AG04450 (cell line): Measurements from ENCODE around the gene SLC13A4. TPM values are rescaled to one million over a fixed set of nuclear protein-coding genes. Genes with fewer than 3 reads are reported as not detected.

ENCODE experiments used
- CTCF ChIA-PET: fragments of 300-600, 350-600 bp; formaldehyde crosslinking; extraction: SDS; loops from one replicate; lab custom pipeline; 2022; ENCODE audit warnings: antibody characterized with exemption, inconsistent platforms; lab: Charles Lee
- POLR2A ChIA-PET: fragments of 350-600 bp; formaldehyde crosslinking; extraction: SDS; loops from one replicate; lab custom pipeline; 2021; ENCODE audit warnings: antibody characterized with exemption, inconsistent platforms; lab: Yijun Ruan, JAX
- DNase-seq: peaks from one replicate; pipeline ENCODE4 v3.0.0-alpha.2; 2011; ENCODE audit warnings: low read depth, low spot score
- H3K27ac ChIP-seq: one replicate; pipeline ENCODE4 v1.5.1; 2012; ENCODE audit warnings: low read depth, low read length, control low read depth
- H3K27me3 ChIP-seq: one replicate; pipeline ENCODE4 v1.6.0; 2012; ENCODE audit warnings: low read length; ENCODE audit not compliant: control insufficient read depth, insufficient read depth
- H3K4me3 ChIP-seq: 2 replicates; pipeline ENCODE4 v1.5.1; 2011; ENCODE audit warnings: mild to moderate bottlenecking, low read depth, low read length, control low read depth
- H3K9me3 ChIP-seq: 2 replicates; pipeline ENCODE4 v1.5.1; 2012; ENCODE audit warnings: low read length; ENCODE audit not compliant: control insufficient read depth, insufficient read depth
- polyA plus RNA-seq: library from polyadenylated mRNA; depleted of rRNA; stranded (reverse); fragments of >200 nt; gene quantifications from 2 replicates; pipeline ENCODE4 v1.2.3, GENCODE V29; 2011
- TF ChIP-seq, protein P1 (sequence below): IDR thresholded peaks from 2 replicates; pipeline ENCODE4 v1.5.1; 2011; ENCODE audit warnings: low read depth, low read length, control low read depth, inconsistent platforms

SLC13A4 gene
- polyA plus RNA-seq, 1 experiment = 0.09 TPM

DNA sequence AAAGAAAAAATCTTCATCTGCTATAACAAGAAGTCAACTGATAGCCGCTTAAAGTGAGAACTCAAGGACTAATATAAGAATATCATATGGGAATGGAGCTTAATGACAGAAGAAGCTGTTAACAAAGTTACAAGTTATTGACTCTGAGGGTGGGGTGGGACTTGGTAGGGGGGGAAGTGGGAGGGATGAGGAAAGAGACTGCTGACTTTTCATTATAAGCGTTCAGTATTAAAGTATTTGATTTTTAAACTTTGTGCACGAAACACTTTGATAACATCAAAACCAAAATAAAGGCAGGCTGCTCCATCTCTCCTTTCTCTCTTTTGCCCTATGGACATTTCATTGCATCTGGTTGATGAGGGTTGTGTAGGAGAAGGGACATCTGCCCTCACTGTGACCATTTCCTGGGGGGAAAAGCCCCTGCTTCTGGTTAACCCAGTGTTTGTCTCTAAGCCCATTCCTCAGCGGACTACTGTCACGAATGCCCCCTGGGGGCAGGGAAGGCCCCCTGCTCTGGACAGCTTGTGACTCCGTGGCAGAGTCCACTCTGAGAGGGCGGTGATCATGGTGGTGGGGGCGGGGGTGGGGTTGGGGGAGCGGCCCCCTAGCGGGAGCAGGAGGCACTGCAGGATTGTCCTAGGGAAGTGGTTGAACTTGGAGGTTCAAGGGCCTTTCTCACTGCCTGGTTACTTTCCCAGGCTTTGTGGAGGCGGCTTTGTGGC lies 17.4 kb downstream of the SLC13A4 start:
- CTCF ChIA-PET = interaction anchor here (0.6 to 2.9 kb wide), 22 partner anchors 8 to 437 kb away, joined by 3 to 34 read pairs (median 4); partner anchors contain the start of gene SLC13A4
- Histone ChIP-seq H3K27me3 (no peaks in the 10 kb centered on the region), H3K27ac (no peak overlapping the region), H3K4me3 (no peak overlapping the region), H3K9me3 (peaks cover 3% of the 10 kb centered on the region; the same call in 1 of the 2 replicates)
- DNase-seq = no peak
- POLR2A ChIA-PET = no interaction called here
- TF ChIP-seq, protein P1, sequence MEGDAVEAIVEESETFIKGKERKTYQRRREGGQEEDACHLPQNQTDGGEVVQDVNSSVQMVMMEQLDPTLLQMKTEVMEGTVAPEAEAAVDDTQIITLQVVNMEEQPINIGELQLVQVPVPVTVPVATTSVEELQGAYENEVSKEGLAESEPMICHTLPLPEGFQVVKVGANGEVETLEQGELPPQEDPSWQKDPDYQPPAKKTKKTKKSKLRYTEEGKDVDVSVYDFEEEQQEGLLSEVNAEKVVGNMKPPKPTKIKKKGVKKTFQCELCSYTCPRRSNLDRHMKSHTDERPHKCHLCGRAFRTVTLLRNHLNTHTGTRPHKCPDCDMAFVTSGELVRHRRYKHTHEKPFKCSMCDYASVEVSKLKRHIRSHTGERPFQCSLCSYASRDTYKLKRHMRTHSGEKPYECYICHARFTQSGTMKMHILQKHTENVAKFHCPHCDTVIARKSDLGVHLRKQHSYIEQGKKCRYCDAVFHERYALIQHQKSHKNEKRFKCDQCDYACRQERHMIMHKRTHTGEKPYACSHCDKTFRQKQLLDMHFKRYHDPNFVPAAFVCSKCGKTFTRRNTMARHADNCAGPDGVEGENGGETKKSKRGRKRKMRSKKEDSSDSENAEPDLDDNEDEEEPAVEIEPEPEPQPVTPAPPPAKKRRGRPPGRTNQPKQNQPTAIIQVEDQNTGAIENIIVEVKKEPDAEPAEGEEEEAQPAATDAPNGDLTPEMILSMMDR = peak; percentile 48

DNA sequence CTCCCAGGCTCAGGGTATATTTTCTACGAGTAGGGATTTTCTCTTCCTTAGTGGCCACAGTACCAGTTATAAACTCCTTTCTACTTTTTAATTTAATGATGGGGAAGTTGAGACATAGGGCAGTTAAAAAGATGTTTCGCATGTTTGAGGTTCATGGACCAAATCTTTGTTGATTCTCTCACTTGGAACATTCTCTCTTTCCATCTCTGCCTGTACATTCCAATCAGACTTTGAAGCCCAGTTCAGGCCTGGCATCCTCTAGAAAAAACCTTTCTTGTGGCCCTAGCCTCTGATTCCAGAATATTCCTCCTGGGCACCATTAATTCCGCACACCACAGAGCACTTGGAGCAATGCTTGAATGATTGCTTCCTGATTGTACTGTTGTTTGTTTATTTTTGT lies 18.5 kb downstream of the SLC13A4 start:
- no peak overlapping the region for H3K4me3 ChIP-seq
- no peaks in the 10 kb centered on the region for H3K27me3 ChIP-seq
- CTCF ChIA-PET = interaction anchor here (1.2 to 2.9 kb wide), 4 partner anchors 22 to 37 kb away, joined by 3 to 34 read pairs (median 8); no protein-coding TSS in a partner anchor
- H3K9me3 ChIP-seq = peaks cover 3% of the 10 kb centered on the region; the same call in 1 of the 2 replicates
- no peak overlapping the region for H3K27ac ChIP-seq
- TF ChIP-seq, protein P1 = no peak
- DNase-seq = no peak
- POLR2A ChIA-PET = no interaction called here

DNA sequence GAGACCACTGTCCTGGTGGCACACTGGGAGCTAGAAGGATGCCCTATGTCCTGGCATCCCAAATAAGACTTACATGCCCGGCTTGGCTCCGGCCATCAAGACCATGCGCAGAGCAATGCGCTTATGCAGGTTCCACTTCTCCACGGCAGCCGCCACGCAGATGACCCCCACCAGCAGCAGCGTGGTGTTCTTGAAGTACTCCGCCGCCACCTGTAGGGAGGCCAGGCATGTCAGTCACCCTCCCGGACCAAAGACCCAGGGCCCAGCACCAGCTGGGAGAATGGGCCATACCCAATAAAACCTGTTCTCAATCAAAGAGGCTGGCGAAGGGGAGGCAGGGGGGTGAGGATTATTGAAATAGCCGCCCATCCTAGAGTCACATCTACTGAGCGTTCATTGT lies 19.9 kb downstream of the SLC13A4 start:
- H3K9me3 ChIP-seq = peaks cover 3% of the 10 kb centered on the region; the same call in 1 of the 2 replicates
- no peak for DNase-seq
- CTCF ChIA-PET = interaction anchor here (0.7 kb wide), 1 partner anchor 8 kb away, joined by 3 read pairs; no protein-coding TSS in a partner anchor
- no peak overlapping the region for H3K4me3 ChIP-seq
- TF ChIP-seq, protein P1 = no peak
- H3K27me3 ChIP-seq = no peaks in the 10 kb centered on the region
- H3K27ac ChIP-seq = no peak overlapping the region
- POLR2A ChIA-PET = no interaction called here

DNA sequence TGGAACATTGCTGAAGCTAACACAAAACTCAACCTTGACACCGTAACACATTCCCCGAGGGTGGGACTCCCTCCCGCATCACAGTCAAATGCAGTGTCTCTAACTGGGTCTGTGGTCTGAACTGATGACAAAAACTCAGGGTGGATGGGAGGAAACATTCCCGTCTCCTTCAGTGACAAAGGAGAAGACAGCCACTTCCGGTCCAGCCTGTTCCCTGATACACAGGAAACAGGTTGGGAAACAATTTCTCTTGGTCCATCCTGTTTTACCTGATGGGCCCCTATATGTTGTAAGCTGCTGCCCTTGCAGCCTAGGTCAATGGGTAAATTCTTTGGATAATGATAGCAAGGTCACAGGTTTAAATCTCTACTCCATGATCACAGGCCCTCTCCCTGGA lies 20.4 kb downstream of the SLC13A4 start:
- TF ChIP-seq, protein P1 = no peak
- peaks cover 3% of the 10 kb centered on the region; the same call in 1 of the 2 replicates for H3K9me3 ChIP-seq
- H3K27me3 ChIP-seq = no peaks in the 10 kb centered on the region
- ChIA-PET POLR2A (interaction anchor here (1.4 kb wide), 1 partner anchor 45 kb away, joined by 4 read pairs; the partner anchor contains the start of gene STMP1), CTCF (interaction anchor here (0.7 to 1.4 kb wide), 3 partner anchors 9 to 35 kb away, joined by 3 to 7 read pairs (median 3); no protein-coding TSS in a partner anchor)
- H3K4me3 ChIP-seq = no peak overlapping the region
- no peak overlapping the region for H3K27ac ChIP-seq
- no peak for DNase-seq
